Stimulated activated CD4-positive, alpha-beta T cell treated with anti-CD3 and anti-CD28 coated beads, Interleukin-1b, Interleukin-23, amount 100 ng/mL, for 48 hours (primary cell): ENCODE measurements around the gene SMKR1.
"Not testable (repeated sequence)": the region's sequence is repeated elsewhere in the genome, so short reads cannot be mapped to it uniquely, and the experiment has no call there.

Experiments
- DNase-seq: peaks from one replicate; pipeline ENCODE4 v3.0.0-alpha.2; 2020

Gene SMKR1

DNA sequence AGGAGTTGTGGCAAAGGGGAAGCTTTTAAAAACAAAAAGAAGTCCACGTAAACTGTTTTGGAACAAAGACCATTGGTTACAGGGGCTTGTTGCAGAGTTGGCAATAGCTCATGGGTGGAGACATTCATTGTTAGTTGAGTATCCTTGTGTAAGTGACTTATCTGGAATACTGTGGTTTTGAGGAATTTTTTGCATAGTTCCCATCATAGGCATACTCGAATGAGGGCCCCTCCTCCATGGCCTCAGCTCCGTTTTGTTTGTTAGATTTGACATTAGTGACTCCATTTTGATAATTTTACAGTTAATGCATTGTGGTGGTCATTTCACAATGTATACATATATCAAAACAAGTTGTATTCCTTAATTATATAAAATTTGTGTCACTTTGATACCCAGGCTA lies 12.8 kb upstream of the SMKR1 start:
- no peak for DNase-seq

DNA sequence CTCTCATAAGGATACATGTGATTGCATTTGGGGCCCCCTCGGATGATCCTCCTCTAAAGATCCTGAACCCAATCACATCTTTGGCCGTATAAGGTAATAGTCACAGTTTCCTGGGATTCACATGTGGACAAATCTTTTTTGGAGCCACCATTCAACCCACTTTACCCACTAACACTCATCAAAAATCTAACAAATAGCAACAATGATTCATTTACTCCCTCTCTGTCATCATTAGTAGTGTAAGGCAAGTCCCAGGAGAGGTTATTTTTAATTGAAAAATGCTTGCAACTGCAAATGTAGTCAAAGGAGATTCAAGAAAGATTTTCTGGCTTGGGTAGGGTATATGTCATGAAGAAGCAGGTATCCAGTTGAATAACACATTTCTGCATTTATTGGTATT lies 9.9 kb upstream of the SMKR1 start:
- no peak for DNase-seq

DNA sequence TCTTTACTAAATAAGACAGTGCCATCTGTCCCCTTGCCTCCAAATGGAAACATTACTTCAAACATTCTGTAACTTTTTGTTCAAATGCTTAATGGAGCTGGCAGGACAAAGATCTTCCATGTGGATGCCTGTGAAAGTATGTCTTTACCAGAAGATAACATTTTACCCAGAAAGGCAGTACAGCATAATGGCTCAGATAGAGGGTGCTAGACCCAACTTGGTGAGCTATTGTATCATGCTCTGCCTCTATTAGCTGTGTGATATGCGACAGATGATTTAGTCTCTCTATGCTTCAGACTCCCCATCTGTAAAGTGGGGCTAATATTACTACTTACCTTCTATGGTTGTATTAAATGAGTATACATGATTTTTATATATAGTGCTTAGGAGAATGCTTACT lies 8.8 kb upstream of the SMKR1 start:
- no peak for DNase-seq

DNA sequence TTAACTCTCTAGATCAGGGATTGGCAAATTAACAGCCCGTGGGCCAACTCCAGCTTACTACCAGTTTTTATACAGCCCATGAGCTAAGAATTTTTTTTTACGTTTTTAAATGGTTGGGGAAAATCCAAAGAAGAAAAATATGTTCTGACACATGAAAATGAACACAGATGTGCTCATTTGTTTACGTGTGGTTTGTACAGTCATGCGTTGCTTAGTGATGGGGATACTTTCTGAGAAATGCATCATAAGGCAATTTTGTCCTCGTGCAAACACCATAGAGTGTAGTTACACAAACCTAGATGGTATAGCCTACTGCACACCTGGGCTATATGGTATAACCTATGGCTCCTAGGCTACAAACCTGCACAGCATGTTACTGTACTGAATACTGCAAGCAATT lies 8.3 kb upstream of the SMKR1 start:
- DNase-seq: no peak

DNA sequence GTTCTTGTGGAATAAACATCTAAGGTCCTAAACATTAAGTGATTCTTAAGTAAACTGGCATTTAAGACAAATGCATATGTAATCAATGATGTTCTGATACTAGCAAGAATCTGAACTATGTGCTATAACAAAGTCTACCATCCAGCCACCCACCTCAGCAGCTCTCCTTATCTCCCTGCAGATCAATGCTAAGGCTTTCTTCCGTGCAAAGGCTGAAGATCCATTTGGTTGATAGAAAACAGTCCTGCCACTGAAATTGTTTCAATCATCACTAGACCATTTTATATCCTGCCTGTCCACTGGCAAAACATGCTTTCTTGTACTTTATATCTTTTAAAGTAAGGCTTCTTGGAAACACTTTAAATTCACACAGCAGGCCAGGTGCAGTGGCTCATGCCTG lies 6.3 kb upstream of the SMKR1 start:
- no peak for DNase-seq

DNA sequence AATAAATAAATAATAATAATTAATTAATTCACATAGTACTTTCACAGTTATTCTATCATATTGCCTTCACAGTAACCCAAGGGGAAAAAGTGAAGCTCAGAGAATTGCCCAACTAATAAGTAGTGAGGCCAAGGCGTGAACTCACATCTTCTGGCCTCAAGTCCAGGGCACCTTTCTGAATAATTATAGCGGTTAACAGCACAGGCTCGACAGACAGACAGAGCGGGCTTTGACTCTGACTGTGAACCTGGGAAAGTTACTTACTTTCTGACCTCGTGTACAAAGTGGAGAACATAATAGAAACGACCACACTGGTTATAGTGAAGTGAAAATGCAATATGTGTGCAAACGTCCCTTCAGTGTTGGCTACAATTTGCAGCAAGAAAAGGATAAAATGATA lies 5.7 kb upstream of the SMKR1 start:
- no peak for DNase-seq

DNA sequence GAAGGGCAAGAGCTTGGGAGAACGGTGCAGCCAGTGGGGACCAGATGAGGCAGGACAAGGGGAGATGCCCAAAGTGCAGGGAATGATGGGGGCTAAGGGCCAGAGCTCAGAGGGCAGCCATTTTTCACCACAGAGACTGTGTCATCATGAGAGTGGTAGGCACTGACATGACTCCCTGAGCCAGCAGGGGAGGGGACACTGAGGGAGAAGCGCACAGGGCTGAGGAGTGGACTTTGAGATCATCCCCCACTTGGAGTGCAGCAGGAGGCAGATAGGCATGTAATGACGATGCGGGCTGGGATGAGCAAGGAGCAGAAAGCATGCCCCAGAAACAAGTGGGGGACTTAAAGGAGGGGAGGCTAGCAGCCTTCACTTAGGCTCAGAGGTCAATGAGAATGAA lies 5.2 kb upstream of the SMKR1 start:
- no peak for DNase-seq

DNA sequence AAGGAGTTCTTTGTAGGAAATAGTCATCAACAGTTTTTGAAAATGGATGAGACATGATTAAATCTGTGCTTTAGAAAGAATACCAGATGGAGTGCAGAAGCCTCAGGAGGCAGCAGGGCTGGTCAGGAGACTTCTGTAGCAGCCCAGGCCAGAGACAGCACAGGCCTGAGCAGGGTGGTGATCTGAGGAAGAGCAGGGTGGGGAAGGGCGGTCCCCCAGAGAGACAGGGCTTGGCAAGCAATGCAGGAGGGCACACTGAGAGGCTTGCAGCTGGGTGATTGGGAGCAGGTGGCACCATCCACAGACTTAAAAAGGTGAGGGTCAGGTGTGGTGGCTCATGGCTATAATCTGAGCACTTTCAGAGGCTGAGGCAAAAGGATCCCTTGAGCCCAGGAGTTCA lies 4.3 kb upstream of the SMKR1 start:
- DNase-seq: no peak

DNA sequence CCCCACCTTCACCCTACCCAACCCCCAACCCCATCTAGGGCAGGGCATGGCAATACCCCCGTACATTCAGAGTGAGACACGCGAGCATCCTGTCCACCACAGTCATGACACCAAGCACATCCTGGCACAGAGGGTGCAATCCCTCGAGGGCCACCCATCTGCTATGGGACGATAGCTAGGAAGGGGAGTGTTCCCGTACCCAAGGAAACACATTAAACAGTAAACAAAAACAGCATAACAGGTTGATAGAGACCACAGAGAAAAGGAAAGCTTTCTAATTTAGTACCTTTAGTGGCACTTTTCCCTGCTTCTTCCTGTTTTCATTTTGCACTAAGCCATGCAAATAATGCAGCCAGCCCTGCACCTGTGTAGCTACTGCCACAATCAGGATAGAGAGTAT lies 2.3 kb upstream of the SMKR1 start:
- DNase-seq: no peak

DNA sequence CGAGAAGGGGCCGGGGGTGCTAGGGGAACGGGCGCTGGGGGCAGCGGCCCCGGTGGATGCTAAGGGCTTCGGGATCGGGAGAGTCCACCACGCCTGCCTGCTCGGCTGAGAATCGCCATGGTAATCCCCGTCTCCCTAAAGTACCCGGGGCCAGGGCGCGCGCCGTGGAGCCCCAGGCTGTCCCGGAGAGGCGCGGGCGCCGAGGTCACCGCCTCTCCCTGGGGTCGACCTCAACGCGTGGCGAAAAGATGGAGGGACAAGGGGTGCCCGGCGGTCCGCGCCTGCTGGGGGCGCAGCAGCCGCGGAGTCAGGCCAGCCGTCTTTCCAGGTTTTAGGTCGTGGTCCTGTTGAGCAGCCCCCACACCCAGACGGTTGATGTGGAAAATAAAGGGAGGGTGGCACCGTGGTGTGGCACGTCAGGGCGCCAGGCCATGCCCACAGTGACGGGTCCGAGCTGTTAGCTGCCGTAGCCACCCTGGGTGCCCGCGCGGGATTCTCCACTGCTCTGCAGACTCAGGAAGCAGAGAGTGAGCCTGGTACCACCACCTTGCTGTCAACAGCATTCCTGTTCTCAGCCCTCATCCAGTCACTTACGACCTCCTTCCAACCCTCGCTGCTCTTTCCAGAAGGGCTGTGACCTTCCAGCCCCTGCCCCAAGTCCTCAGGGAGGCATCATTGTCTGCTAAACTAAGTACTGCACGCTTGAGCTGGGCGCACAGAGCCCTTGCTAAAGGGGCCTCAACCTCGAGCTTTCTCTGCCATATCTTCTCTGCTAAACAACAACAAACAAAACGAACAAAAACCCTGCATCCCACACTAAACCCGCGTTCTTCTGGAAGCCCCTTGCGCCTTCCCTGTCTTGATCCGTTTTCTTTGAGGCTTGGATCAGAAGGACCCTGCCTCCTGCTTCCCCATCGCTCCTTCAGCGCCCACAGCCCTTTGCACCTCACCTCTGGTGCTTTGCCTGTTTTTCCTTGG lies 666 bp downstream of the SMKR1 start:
- no peak for DNase-seq

DNA sequence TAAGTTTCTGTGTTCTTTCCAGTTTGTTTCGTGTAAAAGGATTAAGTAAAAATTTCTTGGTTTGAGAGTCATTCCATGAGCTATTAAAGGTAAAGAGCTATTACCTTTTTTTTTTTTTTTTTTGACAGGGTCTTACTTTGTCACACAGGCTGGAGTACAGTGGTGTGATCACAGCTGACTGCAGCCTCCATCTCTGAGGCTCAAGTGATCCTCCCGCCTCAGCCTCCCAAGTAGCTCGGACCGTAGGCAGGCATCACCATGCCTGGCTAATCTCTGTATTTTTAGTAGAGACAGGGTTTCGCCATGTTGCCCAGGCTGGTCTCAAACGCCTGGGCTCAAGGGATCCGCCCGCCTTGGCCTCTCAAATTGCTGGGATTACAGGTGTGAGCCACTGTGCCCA lies 1.4 kb downstream of the SMKR1 start:
- no peak for DNase-seq

DNA sequence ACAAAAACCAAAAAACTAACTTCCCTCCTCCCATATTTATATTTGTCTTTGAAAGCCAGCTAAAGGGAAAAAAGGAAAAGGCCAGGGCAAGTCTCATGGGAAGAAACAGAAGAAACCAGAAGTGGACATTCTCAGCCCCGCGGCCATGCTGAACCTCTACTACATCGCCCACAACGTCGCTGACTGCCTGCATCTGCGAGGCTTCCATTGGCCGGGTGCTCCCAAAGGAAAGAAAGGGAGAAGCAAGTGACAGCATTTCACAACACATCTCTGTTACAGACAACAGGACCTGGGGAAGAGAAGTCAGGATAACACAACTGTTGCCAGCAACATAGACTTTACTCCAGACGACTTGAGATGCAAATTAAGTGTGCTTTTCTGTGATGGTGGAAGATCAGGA lies 9.9 kb downstream of the SMKR1 start:
- DNase-seq: no peak

DNA sequence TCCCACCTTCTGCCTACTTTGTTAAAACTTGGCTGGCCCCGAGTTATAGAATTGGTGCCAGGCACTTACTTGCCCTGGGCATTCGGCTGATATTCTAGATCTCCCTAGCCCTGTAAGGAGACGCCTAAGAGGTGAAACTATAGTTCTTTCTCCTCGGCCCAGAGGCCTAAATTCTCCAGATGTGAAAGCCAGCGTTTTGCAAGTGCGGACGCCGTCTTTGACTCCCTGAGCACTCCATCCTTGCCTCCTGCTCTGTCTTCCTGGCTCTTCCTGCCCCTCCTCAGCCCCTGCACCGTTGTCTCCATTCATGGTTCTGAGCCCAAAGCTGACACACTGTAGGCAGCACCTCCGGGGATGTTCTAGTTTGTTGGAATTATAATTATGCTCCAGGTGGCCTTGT lies 11.2 kb downstream of the SMKR1 start:
- no peak for DNase-seq

DNA sequence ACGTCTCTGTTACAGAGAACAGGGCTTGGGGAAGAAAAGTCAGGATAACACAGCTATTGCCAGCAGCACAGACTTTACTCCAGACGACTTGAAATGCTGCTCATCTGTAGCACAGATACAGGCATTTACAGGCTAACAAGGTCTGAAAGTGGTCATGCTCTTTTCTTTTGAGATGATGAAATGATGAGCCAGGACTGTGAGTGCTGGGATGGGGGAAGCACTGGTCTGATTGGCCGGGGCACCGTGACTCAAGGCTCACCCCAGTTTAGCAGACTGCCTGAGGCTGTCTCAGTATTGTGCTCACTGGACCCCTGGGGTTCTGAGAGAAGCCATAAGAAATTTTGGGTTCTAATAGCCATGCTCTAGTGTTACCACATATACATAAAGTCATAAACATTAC lies 12.4 kb downstream of the SMKR1 start:
- DNase-seq: no peak

DNA sequence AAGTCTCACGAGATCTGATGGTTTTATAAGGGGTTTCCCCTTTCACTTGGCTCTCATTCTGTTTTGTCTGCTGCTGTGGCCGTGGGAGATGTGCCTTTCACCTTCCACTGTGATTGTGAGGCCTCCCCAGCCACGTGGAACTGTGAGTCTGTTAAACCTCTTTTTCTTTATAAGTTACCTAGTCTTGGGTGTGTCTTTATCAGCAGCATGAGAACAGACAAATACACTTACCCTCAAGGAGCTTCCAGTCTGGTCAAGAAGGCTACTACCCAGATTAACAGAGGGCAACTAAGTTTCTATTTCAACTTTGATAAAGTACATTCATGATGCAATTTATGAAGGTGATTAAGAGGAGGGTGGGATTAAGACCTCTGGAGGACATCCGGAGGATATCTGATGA lies 13.1 kb downstream of the SMKR1 start:
- DNase-seq: no peak

DNA sequence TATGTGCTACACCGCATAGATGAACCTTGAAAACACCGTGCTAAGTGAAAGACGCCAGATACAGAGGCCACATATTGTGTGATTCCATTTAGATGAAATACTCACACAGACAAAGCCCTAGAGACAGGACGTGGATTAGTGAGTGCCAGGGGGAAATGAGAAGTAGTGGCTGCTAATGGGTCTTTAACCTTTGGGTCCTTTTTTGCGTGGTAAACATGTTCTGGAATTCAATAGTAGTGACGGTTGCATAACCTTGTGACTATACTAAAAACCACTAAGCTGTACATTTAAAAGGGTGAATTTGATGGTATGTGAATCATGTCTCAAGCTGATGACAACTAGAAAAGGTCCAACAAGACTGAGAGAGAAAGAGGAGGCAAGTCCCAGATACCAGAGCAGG lies 15.6 kb downstream of the SMKR1 start:
- no peak for DNase-seq

DNA sequence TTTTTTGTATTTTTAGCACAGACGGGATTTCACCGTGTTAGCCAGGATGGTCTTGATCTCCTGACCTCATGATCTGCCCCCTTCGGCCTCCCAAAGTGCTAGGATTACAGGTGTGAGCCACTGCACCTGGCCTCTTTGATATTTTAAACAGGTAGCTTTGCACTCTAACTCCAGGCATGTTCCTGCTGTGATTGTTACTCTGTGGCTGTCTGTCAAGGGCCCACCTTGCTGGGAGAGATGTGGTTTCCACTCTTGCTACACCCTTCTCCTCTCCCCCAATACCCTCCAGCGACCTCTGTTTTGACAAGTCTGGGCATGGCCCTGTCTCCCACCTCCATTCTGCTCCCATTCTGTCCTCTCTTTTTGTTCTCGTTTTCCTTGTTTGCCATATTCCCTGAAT lies 17.1 kb downstream of the SMKR1 start:
- DNase-seq: no peak

DNA sequence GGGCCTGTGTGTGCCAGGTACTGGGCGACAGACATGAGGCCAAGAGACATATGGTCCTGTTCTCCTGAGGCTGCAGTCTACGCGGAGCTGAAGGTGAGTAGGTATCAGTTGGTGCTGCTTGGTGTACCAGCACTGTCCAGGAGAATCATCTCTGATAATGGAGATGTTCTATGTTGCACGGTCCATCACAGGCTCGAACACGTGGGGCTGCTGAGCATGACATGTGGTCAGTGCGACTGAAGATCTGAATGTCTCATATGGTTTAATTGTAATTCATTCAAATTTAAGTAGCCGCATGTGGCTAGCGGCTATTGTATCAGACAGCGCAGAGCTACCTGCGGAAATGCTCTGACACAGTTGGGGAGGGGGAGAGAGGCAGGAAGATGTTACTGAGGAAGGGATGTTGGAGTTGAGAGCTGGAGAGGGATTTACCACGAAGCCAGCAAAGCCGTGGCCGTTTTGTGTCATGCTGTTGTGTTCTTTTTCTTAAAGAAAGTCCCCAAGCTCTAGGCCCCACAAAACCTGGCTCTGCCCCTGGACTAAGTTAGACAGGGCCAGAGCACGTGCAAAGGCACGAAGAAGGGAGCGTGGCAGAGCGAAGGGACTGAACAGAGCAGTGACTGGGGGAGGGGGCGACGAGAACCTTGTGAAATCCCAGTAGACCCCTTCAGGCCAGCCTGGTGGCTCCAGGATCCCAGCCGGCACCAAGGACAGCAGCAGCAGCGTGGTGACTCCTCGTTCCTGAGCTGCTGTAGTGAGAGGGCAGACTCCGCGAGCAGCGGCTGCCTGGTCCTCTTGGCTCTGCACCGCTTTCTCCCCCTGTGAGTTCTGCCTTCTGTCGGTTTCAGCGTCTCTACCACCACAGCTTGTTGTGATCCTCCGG lies 20.0 kb downstream of the SMKR1 start:
- DNase-seq: no peak

DNA sequence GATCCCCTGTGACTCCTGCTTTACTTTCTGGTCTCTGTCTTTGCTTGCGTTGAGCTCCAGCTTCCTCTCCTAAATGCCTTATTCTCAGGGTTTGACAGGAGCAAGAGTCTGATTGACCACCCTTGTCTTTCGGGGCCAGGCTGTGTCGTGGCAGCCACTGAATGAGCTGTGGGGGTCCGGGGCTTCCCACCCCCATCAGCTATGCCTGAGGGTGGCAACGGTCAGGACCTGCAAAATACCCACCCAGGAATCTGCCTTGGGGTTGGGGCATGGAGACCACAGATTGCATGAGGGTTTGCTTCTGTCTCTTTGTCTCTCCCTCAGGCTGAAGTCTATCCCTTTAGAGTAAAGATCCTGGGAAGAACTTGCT lies 20.6 kb downstream of the SMKR1 start:
- no peak for DNase-seq

DNA sequence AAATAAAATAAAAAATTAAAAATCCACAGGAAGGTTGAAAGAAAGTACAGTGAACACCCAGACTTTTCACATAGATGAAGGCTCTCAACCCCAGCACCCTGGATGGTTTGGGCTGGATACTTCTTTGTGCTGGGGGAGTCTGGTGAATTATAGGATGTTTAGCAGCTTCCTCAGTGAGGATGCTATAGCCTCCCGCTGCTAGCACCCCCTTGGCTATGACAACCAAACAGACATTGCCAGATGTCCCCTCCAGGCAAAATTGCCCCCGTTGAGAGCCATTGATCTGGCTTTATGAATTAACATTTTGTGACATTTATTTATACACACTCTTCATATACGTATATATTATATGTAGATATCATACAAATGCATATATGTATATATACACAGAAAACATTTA lies 21.6 kb downstream of the SMKR1 start:
- DNase-seq: no peak

DNA sequence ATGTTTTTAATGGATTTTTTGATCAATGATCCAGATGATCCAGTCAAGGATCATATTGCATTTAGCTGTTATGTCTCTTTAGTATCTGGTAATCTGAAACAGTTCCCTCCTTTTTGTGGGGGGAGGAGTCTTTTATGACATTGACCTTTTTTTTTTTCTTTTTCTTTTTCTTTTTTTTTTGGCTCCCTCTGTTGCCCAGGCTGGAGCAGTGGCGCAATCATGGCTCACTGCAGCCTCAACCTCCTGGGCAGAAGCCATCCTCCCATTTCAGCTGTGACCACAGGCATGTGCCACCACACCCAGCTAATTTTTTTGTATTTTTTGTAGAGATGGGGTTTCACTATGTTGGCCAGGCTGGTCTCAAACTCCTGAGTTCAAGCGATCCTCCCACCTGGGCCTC lies 22.1 kb downstream of the SMKR1 start:
- not testable (repeated sequence) for DNase-seq

DNA sequence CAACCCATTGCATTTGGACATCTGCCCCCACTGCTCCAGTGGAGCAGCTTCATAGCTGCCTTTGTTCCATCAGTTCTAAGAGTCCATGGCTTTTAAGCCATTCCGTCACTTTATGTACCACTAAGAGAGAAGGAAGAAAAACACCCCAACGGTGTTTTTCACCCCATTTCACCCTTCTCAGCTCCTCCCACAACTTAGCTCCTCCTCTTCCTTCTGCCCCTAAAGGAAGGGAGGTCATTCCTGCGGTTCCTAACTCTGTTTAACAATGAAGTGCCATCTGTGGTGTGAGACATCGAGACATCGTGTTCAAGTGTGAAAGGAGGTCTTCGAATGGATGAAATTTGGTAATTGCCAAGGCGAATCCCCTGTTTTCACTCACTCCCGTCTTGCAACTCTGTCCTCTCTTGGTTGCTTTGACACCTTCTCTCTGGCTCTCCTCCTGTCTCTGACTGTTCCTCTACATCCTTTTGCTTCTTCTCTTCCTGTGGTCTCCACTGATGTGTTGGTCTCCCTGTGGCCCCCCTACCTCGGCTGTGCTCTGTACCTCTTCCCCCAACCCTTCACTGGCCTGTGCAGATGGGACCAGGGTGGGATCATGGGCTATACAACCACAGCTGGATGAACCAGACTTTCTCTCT lies 23.0 kb downstream of the SMKR1 start:
- no peak for DNase-seq

DNA sequence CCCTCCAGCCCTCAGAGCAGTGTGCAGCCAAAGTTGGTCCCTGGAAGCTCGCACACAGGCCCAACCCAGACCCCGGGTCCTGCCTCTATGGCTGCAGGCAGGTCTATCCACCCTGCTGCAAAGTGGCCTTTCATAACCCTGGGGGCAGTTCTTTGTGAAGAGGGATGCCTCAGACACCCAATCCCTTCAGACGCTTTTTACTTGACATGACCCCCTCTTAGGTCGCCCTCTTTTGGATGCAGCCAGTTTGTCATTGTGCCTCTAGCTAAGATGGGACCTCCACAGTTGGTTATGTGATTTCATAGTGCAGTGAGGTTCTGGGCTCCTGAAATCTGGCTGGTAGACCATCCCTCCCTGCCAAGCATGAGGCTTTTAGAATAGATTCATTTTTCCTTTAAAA lies 27.3 kb downstream of the SMKR1 start:
- no peak for DNase-seq
